M059J (cell line): ENCODE results near the gene PLA2G15. TPM values are rescaled to one million over a fixed set of nuclear protein-coding genes. Genes with fewer than 3 reads are reported as not detected.

Experiments used
- DNase-seq: peaks from one replicate; pipeline ENCODE4 v3.0.0-alpha.2; 2012; ENCODE audit warnings: low read depth
- total RNA-seq: library from RNA; depleted of rRNA; stranded (reverse); fragments of >200 nt; shearing (Covaris generic); gene quantifications from 2 replicates; pipeline ENCODE4 v1.2.3, GENCODE V29; 2014; rRNA removed

PLA2G15 gene
- total RNA-seq, 1 experiment from 2014 or later, result 36.6 TPM

GRCh38 chr16:68298907-68299561 is 53.9 kb downstream of the PLA2G15 start:
- DNase-seq, result peak; percentile 62

- DNase-seq, result no peak
Observed at GRCh38 chr16:68299571-68300453, 54.6 kb downstream of the PLA2G15 start.

GRCh38 chr16:68300734-68301459 is 55.7 kb downstream of the PLA2G15 start:
- DNase-seq, result peak; percentile 14

- no peak for DNase-seq
Observed at GRCh38 chr16:68306633-68307032, 61.5 kb downstream of the PLA2G15 start.

GRCh38 chr16:68309799-68310198 is 64.6 kb downstream of the PLA2G15 start:
- DNase-seq, result no peak

GRCh38 chr16:68310437-68310773 is 65.2 kb downstream of the PLA2G15 start:
- DNase-seq, result no peak

Other genes with a start within 250 kb of the PLA2G15 start
- gene DPEP2, start 245.9 kb upstream of the PLA2G15 start, total RNA-seq, result not detected in 2 replicates
- not detected in 2 replicates for gene DPEP2NB, start 229.5 kb upstream of the PLA2G15 start, total RNA-seq
- gene DDX28, start 222.1 kb upstream of the PLA2G15 start, total RNA-seq, result 11.7 and 13.8 TPM in 2 replicates
- 10.7 and 20.6 TPM in 2 replicates for gene DUS2, start 222.1 kb upstream of the PLA2G15 start, total RNA-seq
- 24.9 and 31.9 TPM in 2 replicates for gene NFATC3, start 160.0 kb upstream of the PLA2G15 start, total RNA-seq
- gene ESRP2, start 9.2 kb upstream of the PLA2G15 start, total RNA-seq, result not detected in 2 replicates
- 12.1 and 26.1 TPM in 2 replicates for gene SLC7A6, start 19.2 kb downstream of the PLA2G15 start, total RNA-seq
- 11.5 and 13.2 TPM in 2 replicates for gene SLC7A6OS, start 65.6 kb downstream of the PLA2G15 start, total RNA-seq
- 34.4 and 44.2 TPM in 2 replicates for gene PRMT7, start 65.6 kb downstream of the PLA2G15 start, total RNA-seq
- gene SMPD3, start 203.1 kb downstream of the PLA2G15 start, total RNA-seq, result 0.25 TPM in 1 of 2 replicates, not detected in the other